Mesothelial cell of epicardium (in vitro differentiated cells): Measurements from ENCODE around the gene PHF24. TPM values are rescaled to one million over a fixed set of nuclear protein-coding genes. Genes with fewer than 3 reads are reported as not detected.
"Not testable (repeated sequence)": the region's sequence is repeated elsewhere in the genome, so short reads cannot be mapped to it uniquely, and the experiment has no call there.

Experiments
- DNase-seq, 2 experiments: peaks; one replicate each; pipeline ENCODE4 v3.0.0; 2021; ENCODE audit warnings: low spot score in 2 of 2; ENCODE audit not compliant: unreplicated experiment in 2 of 2
- H3K27ac Mint-ChIP-seq: 2 replicates; pipeline ENCODE4 v1.8.0; 2021; ENCODE audit warnings: mixed read lengths
- H3K27me3 Mint-ChIP-seq: 2 replicates; pipeline ENCODE4 v1.8.0; 2021; ENCODE audit warnings: low read depth, mixed read lengths
- H3K36me3 Mint-ChIP-seq: 2 replicates; pipeline ENCODE4 v1.8.0; 2021; ENCODE audit warnings: mixed read lengths
- H3K4me1 Mint-ChIP-seq: 2 replicates; pipeline ENCODE4 v1.8.0; 2021; ENCODE audit warnings: mixed read lengths
- H3K4me3 Mint-ChIP-seq: 2 replicates; pipeline ENCODE4 v1.8.0; 2021; ENCODE audit warnings: mild to moderate bottlenecking, moderate library complexity, mixed read lengths
- H3K9me3 Mint-ChIP-seq: 2 replicates; pipeline ENCODE4 v1.8.0; 2021; ENCODE audit warnings: mixed read lengths
- CTCF ChIP-seq: fragments of 200-600 bp; sonication (generic); IDR thresholded peaks from one replicate; pipeline ENCODE4 v1.5.0; 2021; ENCODE audit warnings: antibody characterized with exemption; ENCODE audit not compliant: unreplicated experiment
- total RNA-seq: library from RNA; stranded (reverse); gene quantifications from 3 replicates; pipeline ENCODE4 v1.2.1, GENCODE V29; 2021

Gene PHF24
- total RNA-seq, 1 donor from 2014 or later, result 0.83 TPM

GRCh38 chr9:34954225-34954624, 3.9 kb upstream of the PHF24 start:
- DNase-seq, result no peak
- Mint-ChIP-seq H3K27me3 (peaks cover 85% of the 10 kb centered on the region), H3K4me1 (no peaks in the 10 kb centered on the region), H3K36me3 (no peaks in the 10 kb centered on the region), H3K4me3 (no peak overlapping the region), H3K27ac (no peak overlapping the region), H3K9me3 (peaks cover 13% of the 10 kb centered on the region)
- TF ChIP-seq CTCF, result no peak

- not testable (repeated sequence) for DNase-seq, H3K27ac Mint-ChIP-seq, H3K4me3 Mint-ChIP-seq, H3K4me1 Mint-ChIP-seq, H3K36me3 Mint-ChIP-seq
- Mint-ChIP-seq H3K27me3 (peaks cover 92% of the 10 kb centered on the region), H3K9me3 (peaks cover 13% of the 10 kb centered on the region)
These were observed 2.0 kb upstream of the PHF24 start for GRCh38 chr9:34956066-34956465.

- H3K4me3 Mint-ChIP-seq, result no peak overlapping the region
- no peak for TF ChIP-seq CTCF
- no peaks in the 10 kb centered on the region for H3K36me3 Mint-ChIP-seq
- peaks cover 92% of the 10 kb centered on the region for H3K27me3 Mint-ChIP-seq
- DNase-seq, result no peak
- H3K9me3 Mint-ChIP-seq, result peaks cover 11% of the 10 kb centered on the region
- H3K4me1 Mint-ChIP-seq, result no peaks in the 10 kb centered on the region
- H3K27ac Mint-ChIP-seq, result no peak overlapping the region
These were observed 1.4 kb upstream of the PHF24 start for GRCh38 chr9:34956648-34957047.

GRCh38 chr9:34958411-34958982, 412 bp downstream of the PHF24 start:
- H3K4me1 Mint-ChIP-seq, result no peaks in the 10 kb centered on the region
- no peak for TF ChIP-seq CTCF
- no peaks in the 10 kb centered on the region for H3K36me3 Mint-ChIP-seq
- H3K4me3 Mint-ChIP-seq, result peak overlapping the region; percentile 60
- H3K27me3 Mint-ChIP-seq, result peaks cover 92% of the 10 kb centered on the region
- no peak overlapping the region for H3K27ac Mint-ChIP-seq
- no peak for DNase-seq
- H3K9me3 Mint-ChIP-seq, result no peaks in the 10 kb centered on the region

GRCh38 chr9:34959461-34959860, 1.4 kb downstream of the PHF24 start:
- Mint-ChIP-seq H3K9me3 (no peaks in the 10 kb centered on the region), H3K4me1 (no peaks in the 10 kb centered on the region), H3K27ac (no peak overlapping the region), H3K36me3 (no peaks in the 10 kb centered on the region), H3K4me3 (no peak overlapping the region), H3K27me3 (peaks cover 92% of the 10 kb centered on the region)
- TF ChIP-seq CTCF, result no peak
- DNase-seq, result no peak

- no peak for DNase-seq
- TF ChIP-seq CTCF, result no peak
- Mint-ChIP-seq H3K27ac (no peak overlapping the region), H3K4me3 (no peak overlapping the region), H3K36me3 (no peaks in the 10 kb centered on the region), H3K27me3 (peaks cover 90% of the 10 kb centered on the region), H3K4me1 (no peaks in the 10 kb centered on the region), H3K9me3 (no peaks in the 10 kb centered on the region)
These were observed 3.7 kb downstream of the PHF24 start for GRCh38 chr9:34961574-34962490.
